Vagina (tissue), 2 donors: Measurements from ENCODE around the gene RPTOR. TPM values are rescaled to one million over a fixed set of nuclear protein-coding genes. Genes with fewer than 3 reads are reported as not detected.

Experiments used
- DNase-seq, 2 donors: peaks; one replicate each; pipeline ENCODE4 v3.0.0-alpha.2; 2017; ENCODE audit errors: extremely low spot score in 2 of 2
- H3K27ac ChIP-seq: fragments of 200-600 bp; sonication (generic); one replicate; pipeline ENCODE4 v1.5.1; 2019
- H3K27me3 ChIP-seq: fragments of 200-600 bp; sonication (generic); one replicate; pipeline ENCODE4 v1.5.1; 2019
- H3K36me3 ChIP-seq, 2 donors: fragments of 200-600 bp; sonication (generic); one replicate each; pipeline ENCODE4 v1.5.1; 2017 to 2019
- H3K4me1 ChIP-seq: fragments of 200-600 bp; sonication (generic); one replicate; pipeline ENCODE4 v1.5.1; 2019
- H3K4me3 ChIP-seq, 2 donors: fragments of 200-600 bp; sonication (generic); 1 replicate in 1 of 2; 2 replicates in 1 of 2; pipeline ENCODE4 v1.5.1; 2016 to 2019
- H3K9me3 ChIP-seq: fragments of 200-600 bp; sonication (generic); one replicate; pipeline ENCODE4 v1.5.1; 2019
- CTCF ChIP-seq, 3 experiments: fragments of 450-650 bp in 2 of 3; fragments of 200-600 bp in 1 of 3; sonication (generic) in 1 of 3; IDR thresholded peaks; one replicate each; pipeline ENCODE4 v1.5.1; 2017 to 2019; ENCODE audit warnings: antibody characterized with exemption in 3 of 3, mild to moderate bottlenecking in 2 of 3, moderate library complexity in 2 of 3
- POLR2A ChIP-seq, 2 donors: fragments of 450-650 bp; IDR thresholded peaks; one replicate each; pipeline ENCODE4 v1.6.1; 2017; ENCODE audit warnings: antibody characterized with exemption in 2 of 2, mild to moderate bottlenecking in 2 of 2, moderate library complexity in 2 of 2
- POLR2AphosphoS5 ChIP-seq, 2 donors: sonication (generic); formaldehyde crosslinking; IDR thresholded peaks; one replicate each; pipeline ENCODE4 v1.9.0; 2017; ENCODE audit warnings: antibody characterized with exemption in 2 of 2, mild to moderate bottlenecking in 2 of 2, low read depth in 1 of 2; ENCODE audit not compliant: insufficient read depth in 1 of 2
- intact Hi-C: fragments of 100-400 bp; cut with DNase I; formaldehyde crosslinking; loops from one replicate; pipeline ENCODE4 v1.15.1; 2023
- total RNA-seq: library from RNA; depleted of rRNA; stranded (reverse); fragments of >200 nt; gene quantifications from one replicate; pipeline ENCODE4 v1.2.3, GENCODE V29; 2016

The RPTOR gene
- total RNA-seq, 1 donor from 2014 or later = 38.3 TPM

DNA sequence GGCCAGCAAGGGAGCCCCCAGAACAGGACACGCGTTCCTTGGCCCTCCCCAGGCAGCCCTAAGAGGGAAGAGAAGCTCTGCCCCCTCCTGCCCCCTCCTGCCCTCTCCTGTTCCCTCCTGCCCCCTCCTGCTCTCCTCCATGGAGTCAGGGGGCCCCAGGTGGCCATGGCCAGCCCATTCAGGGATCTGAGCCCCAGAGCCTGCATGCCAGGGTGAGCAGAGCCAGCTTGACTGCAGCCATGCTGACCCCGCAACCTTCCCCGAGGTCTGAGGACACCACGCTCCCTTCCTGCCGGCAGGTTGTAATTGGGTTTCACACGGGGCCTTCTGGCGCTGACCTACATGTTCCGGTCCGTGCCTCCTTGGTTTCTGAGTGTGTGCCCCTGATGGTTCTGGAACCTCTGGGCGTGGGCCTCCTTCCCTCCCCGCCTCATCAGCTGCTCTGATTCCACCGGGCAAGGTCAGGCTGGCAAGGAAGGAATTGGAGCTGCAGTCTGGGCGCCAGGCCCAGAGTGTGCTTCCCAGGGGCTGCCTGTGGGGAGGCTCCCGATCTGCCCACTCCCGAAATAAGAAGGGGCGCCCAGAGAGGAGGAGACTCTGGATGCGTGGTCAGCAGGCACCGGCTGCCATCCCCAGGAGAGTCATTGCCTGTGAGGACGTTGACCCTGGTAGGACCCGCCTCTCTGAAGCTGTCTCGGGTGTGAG, 44.5 kb upstream of the RPTOR start:
- no peaks in the 10 kb centered on the region for H3K27me3 ChIP-seq
- no peak overlapping the region for H3K27ac ChIP-seq
- peaks cover 8% of the 10 kb centered on the region for H3K4me1 ChIP-seq
- TF ChIP-seq POLR2AphosphoS5 (IDR thresholded peaks at IDR 0.05; ENCODE audit: insufficient read depth in 1 of 2, low read depth in 1 of 2) = no peak
- TF ChIP-seq CTCF (IDR thresholded peaks at IDR 0.05) = no peak
- no peak for TF ChIP-seq POLR2A (IDR thresholded peaks at IDR 0.05)
- no peaks in the 10 kb centered on the region for H3K36me3 ChIP-seq
- no peaks in the 10 kb centered on the region for H3K9me3 ChIP-seq
- H3K4me3 ChIP-seq = no peak overlapping the region
- no peak for DNase-seq
- intact Hi-C loops = no loop called here

GRCh38 chr17:80501741-80502577, 42.7 kb upstream of the RPTOR start:
- TF ChIP-seq CTCF (IDR thresholded peaks at IDR 0.05) (no peak), POLR2A (IDR thresholded peaks at IDR 0.05) (no peak), POLR2AphosphoS5 (IDR thresholded peaks at IDR 0.05; ENCODE audit: insufficient read depth in 1 of 2, low read depth in 1 of 2) (no peak)
- H3K27me3 ChIP-seq = no peaks in the 10 kb centered on the region
- no peak overlapping the region for H3K4me3 ChIP-seq
- H3K4me1 ChIP-seq = peaks cover 8% of the 10 kb centered on the region
- H3K27ac ChIP-seq = no peak overlapping the region
- H3K9me3 ChIP-seq = no peaks in the 10 kb centered on the region
- DNase-seq = no peak
- intact Hi-C loops = no loop called here
- no peaks in the 10 kb centered on the region for H3K36me3 ChIP-seq

GRCh38 chr17:80502578-80502877, 42.1 kb upstream of the RPTOR start:
- TF ChIP-seq CTCF (IDR thresholded peaks at IDR 0.05) (no peak), POLR2A (IDR thresholded peaks at IDR 0.05) (no peak), POLR2AphosphoS5 (IDR thresholded peaks at IDR 0.05; ENCODE audit: insufficient read depth in 1 of 2, low read depth in 1 of 2) (no peak)
- DNase-seq = no peak
- H3K27ac ChIP-seq = no peak overlapping the region
- H3K36me3 ChIP-seq = no peaks in the 10 kb centered on the region
- H3K4me1 ChIP-seq = peaks cover 8% of the 10 kb centered on the region
- H3K4me3 ChIP-seq = no peak overlapping the region
- H3K9me3 ChIP-seq = no peaks in the 10 kb centered on the region
- no peaks in the 10 kb centered on the region for H3K27me3 ChIP-seq
- intact Hi-C loops = no loop called here

- no peak for DNase-seq
- Histone ChIP-seq H3K4me3 (no peak overlapping the region), H3K36me3 (no peaks in the 10 kb centered on the region), H3K4me1 (peaks cover 7% of the 10 kb centered on the region), H3K27ac (no peak overlapping the region), H3K27me3 (no peaks in the 10 kb centered on the region), H3K9me3 (no peaks in the 10 kb centered on the region)
- TF ChIP-seq CTCF (IDR thresholded peaks at IDR 0.05) (no peak), POLR2AphosphoS5 (IDR thresholded peaks at IDR 0.05; ENCODE audit: insufficient read depth in 1 of 2, low read depth in 1 of 2) (no peak), POLR2A (IDR thresholded peaks at IDR 0.05) (no peak)
- intact Hi-C loops = no loop called here
Observed at GRCh38 chr17:80503031-80503430, 41.6 kb upstream of the RPTOR start.

GRCh38 chr17:80503921-80504320, 40.7 kb upstream of the RPTOR start:
- Histone ChIP-seq H3K4me1 (no peaks in the 10 kb centered on the region), H3K36me3 (no peaks in the 10 kb centered on the region), H3K27ac (no peak overlapping the region), H3K27me3 (no peaks in the 10 kb centered on the region), H3K4me3 (no peak overlapping the region), H3K9me3 (no peaks in the 10 kb centered on the region)
- intact Hi-C loops = no loop called here
- no peak for TF ChIP-seq CTCF (IDR thresholded peaks at IDR 0.05)
- TF ChIP-seq POLR2AphosphoS5 (IDR thresholded peaks at IDR 0.05; ENCODE audit: insufficient read depth in 1 of 2, low read depth in 1 of 2) = no peak
- no peak for TF ChIP-seq POLR2A (IDR thresholded peaks at IDR 0.05)
- no peak for DNase-seq
